DMS 273 (cell line): ENCODE results near the gene BRIP1.
"Not testable (repeated sequence)": the region's sequence is repeated elsewhere in the genome, so short reads cannot be mapped to it uniquely, and the experiment has no call there.

Source experiments
- DNase-seq: peaks from one replicate; lab custom pipeline; 2025; ENCODE audit not compliant: unreplicated experiment; lab: John Stamatoyannopoulos, UW

The BRIP1 gene

GRCh38 chr17:61831099-61831498 is 32.2 kb downstream of the BRIP1 start:
- no peak for DNase-seq

DNA sequence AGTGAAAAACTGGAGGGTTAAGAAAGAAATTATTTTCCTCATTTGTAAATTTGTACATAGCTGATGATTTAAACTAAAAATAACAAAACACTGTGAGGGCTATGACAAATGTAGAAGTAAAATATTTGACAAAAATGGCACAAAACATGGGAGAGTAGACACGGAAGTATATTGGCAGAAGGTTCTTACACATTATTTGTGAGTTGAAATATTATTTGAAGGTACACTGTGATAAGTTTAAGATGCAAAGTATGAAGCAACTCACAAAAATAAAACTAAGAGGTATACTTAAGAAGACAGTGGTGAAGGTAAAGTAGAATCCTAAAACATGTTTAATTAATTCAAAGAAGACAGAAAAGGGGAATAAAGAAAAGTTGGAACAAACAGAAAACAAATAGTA is 34.6 kb downstream of the BRIP1 start:
- no peak for DNase-seq

DNA sequence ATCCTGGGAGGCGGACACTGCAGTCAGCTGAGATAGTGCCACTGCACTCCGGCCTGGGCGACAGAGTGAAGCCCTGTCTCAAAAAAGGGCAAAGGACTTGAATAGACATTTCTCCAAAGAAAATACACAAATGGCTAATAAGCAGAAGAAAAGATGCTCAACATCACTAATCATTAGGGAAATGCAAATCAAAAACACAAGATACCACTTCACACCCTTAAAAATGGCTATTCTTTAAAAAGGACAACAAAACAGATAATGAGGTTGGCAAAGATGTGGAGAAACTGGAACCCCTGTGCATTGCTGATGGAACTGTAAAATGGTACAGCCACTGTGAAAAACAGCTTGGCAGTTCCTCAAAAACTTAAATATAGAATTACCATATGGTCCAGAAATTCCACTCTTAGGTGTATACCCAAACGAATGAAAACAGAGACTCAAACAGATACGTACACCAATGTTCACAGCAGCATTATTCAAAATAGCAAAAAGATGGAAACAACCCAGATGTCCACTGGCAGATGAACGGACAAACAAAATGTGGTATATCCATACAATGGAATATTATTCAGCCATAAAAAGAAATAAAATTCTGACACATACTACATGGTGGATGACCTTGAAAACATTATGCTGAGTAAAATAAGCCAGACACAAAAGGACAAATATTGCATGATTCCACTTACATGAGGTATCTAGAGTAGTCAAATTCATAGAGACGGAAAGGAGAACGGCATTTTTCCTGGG is 35.5 kb downstream of the BRIP1 start:
- DNase-seq, result no peak

DNA sequence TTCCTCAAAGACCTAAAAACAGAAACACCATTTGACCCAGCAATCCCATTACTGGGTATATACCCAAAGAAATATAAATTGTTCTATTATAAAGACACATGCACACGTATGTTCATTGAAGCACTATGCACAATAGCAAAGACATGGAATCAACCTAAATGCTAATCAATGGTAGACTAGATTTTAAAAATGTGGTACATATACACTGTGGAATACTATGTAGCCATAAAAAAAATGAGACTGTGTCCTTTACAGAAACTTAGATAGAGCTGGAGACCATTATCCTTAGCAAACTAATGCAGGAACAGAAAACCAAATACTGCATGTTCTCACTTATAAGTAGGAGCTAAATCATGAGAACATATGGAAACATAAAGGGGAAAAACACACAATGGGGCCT is 36.5 kb downstream of the BRIP1 start:
- not testable (repeated sequence) for DNase-seq

DNA sequence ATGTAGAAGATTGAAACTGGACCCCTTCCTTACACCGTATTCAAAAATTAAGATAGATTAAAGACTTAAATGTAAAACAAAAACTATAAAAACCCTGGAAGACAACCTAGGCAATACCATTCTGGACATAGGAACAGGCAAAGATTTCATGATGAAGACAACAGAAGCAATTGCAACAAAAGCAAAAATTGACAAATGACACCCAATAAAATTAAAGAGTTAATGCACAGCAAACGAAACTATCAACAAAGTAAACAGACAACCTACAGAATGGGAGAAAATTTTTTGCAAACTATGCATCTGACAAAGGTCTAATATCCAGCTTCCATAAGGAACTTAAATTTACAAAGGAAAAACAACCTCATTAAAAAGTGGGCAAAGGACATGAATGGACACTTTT is 37.1 kb downstream of the BRIP1 start:
- not testable (repeated sequence) for DNase-seq

DNA sequence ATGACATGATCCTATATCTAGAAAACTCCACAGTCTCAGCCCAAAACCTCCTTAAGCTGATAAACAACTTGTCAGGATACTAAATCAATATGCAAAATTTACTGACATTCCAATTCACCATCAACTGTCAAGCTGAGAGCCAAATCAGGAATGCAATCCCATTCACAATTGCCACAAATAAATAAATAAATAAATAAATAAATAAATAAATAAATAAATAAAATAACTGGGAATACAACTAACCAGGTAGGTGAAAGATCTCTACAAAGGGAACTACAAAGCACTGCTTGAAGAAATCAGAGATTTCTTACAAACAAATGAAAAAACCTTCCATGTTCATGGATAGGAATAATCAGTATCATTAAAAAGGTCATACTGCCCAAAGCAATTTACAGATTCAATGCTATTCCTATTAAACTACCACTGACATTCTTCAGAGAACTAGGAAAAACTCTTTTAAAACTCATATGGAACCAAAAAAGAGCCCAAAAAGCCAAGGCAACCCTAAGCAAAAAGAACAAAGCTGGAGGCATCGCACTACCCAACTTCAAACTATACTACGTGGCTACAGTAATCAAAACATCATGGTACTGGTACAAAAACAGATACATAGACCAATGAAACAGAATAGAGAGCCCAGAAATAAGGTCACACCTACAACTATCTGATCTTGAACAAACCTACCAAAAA is 37.7 kb downstream of the BRIP1 start:
- DNase-seq, result no peak

GRCh38 chr17:61822326-61823285 is 40.7 kb downstream of the BRIP1 start:
- DNase-seq, result no peak

- DNase-seq, result no peak
Measured at GRCh38 chr17:61821655-61822054, 41.7 kb downstream of the BRIP1 start.

DNA sequence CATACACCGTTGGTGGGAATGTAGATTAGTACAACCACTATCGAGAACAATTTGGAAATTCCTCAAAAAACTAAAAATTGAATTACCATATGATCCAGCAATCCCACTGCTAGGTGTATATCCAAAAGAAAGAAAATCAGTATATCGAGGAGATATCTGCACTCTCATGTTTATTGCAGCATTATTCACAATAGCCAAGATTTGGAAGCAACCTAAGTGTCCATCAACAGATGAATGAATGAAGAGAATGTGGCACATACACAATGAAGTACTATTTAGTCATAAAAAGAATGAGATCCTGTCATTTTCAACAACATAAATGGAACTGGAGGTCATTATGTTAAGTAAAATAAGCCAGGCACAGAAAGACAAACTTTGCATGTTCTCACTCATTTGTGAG is 44.1 kb downstream of the BRIP1 start:
- not testable (repeated sequence) for DNase-seq

- no peak for DNase-seq
Measured at GRCh38 chr17:61818225-61818624, 45.1 kb downstream of the BRIP1 start.

GRCh38 chr17:61817452-61817851 is 45.9 kb downstream of the BRIP1 start:
- no peak for DNase-seq

- DNase-seq, result no peak
Measured at GRCh38 chr17:61816538-61816937, 46.8 kb downstream of the BRIP1 start.

DNA sequence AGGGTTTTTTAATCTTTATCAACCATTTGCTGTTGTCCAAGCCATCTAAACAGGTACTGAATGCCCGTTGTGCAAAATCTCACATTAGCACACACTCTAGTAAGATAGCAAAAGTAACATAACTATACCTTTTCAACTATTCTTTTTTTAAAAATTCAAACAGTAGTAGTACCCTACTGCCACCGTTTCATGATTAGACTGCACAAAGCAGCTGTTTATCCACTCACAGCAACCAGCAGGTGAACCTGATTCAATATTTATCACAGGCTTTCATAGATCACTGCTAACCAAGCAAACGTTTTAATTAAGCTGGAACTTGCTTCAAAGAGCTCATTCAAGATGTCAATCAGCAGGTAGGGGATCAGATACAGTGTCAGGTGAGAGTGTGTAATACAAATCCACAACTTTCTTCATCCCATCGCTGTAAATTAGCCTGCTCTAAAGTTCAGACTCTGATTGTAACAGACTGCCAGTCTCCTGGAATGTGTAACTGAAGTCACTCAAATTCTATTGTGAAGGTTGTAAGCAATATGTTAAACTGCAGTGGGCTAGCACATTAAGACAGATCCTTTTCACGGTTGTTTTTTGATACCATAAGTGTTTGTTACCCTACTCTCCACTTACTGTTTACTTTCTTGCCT is 47.3 kb downstream of the BRIP1 start:
- DNase-seq, result no peak

DNA sequence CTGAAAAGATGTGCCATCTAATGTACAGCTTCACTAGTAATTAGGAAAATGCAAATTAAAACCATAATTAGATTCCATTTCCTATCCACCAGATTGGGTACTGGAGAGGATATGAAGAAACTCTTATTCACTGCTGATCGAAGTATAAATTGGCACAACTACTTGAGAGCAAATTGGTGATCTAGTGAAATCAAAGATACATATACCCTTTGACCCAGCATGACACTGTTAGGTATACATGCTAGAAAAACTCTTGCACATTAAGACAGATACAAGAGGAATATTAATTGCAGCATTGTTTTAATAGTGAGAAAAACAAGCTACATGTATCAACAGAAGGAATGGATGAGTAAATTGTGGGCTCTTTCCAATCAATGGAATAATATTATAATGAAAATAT is 48.8 kb downstream of the BRIP1 start:
- DNase-seq, result no peak

GRCh38 chr17:61813211-61813610 is 50.1 kb downstream of the BRIP1 start:
- DNase-seq, result no peak

- DNase-seq, result no peak
Measured at GRCh38 chr17:61812747-61813146, 50.6 kb downstream of the BRIP1 start.

DNA sequence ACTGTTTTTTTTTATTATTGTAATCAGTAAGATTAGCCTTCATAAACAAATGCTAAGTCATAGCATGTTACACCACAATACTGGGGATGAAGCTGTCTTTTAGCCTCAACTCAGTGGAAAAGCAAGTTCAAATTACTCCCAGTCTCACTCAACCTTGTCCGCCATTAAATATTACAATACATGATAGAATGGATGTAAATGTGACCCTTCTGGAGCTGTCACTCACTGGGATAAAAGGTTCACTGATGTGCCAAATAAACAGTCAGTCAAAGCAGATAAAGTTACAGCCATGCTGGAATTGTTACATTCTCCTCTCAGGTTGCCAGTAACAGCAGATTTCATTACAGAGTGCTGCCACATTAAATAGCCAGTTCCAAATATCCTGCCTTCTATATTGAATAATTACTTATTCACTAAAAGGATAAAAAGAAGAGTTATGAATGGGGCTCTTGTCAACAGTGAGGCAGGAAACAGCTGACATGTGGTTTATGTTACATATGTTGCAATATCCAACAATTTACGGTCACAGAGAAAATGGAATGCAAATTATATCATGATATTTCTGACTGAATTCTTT is 53.4 kb downstream of the BRIP1 start:
- peak; percentile 37 for DNase-seq

- DNase-seq, result no peak
Measured at GRCh38 chr17:61808442-61808841, 54.9 kb downstream of the BRIP1 start.

- DNase-seq, result no peak
Measured at GRCh38 chr17:61806936-61807335, 56.4 kb downstream of the BRIP1 start.

GRCh38 chr17:61806081-61806828 is 57.1 kb downstream of the BRIP1 start:
- no peak for DNase-seq
